ENCODE measurements around the gene ADPGK. TPM values are rescaled to one million over a fixed set of nuclear protein-coding genes. Genes with fewer than 3 reads are reported as not detected.
"Not testable (repeated sequence)": the region's sequence is repeated elsewhere in the genome, so short reads cannot be mapped to it uniquely, and the experiment has no call there.

ADPGK gene
- total and polyA plus RNA-seq, 4 experiments from 2014 or later, result 66.7 to 104 (median 97.1) TPM

DNA sequence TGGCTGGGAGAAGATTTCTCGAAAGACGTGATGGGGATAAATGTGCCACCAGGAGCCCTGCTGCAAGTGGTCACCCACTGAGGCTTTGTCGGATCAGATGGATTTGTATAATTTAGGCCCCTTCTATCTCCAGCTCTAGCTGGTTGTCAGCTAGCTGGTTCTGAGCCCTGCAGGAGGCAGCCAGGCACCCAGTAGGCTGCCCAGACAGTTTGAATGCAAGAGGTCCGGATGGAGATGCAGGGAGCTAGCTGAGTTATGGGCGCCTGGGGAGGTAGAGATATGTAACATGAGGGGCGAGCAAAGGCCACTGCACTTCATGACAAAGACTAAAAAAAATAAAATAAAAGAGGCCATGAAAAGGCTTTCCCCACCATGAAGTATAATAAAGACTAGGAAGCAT is 35.1 kb upstream of the ADPGK start:
- H3K27ac ChIP-seq (ENCODE audit: low read depth, low read length), result no peak overlapping the region
- H3K27me3 ChIP-seq (ENCODE audit: insufficient read depth, low read length), result no peaks in the 10 kb centered on the region
- no peak overlapping the region for H3K4me3 ChIP-seq (ENCODE audit: low read length in 2 of 2)
- intact Hi-C loops (cut with micrococcal nuclease), result no loop called here
- Mint-ChIP-seq H3K27ac (no peak overlapping the region), H3K4me3 (no peak overlapping the region), H3K27me3 (peaks cover 5 to 9% of the 10 kb centered on the region in 2 donors), H3K36me3 (no peaks in the 10 kb centered on the region), H3K9me3 (no peaks in the 10 kb centered on the region), H3K4me1 (no peaks in the 10 kb centered on the region)
- H3K36me3 ChIP-seq (ENCODE audit: insufficient read depth, low read length), result no peaks in the 10 kb centered on the region
- H3K9me3 ChIP-seq (ENCODE audit: control insufficient read depth in 1 of 2, low read length in 2 of 2), result no peaks in the 10 kb centered on the region
- ChIA-PET POLR2A (ENCODE audit: partially characterized antibody) (no interaction called here), CTCF (ENCODE audit: partially characterized antibody) (no interaction called here)
- H3K4me1 ChIP-seq (ENCODE audit: insufficient read depth, low read length), result no peaks in the 10 kb centered on the region
- DNase-seq, result no peak

DNA sequence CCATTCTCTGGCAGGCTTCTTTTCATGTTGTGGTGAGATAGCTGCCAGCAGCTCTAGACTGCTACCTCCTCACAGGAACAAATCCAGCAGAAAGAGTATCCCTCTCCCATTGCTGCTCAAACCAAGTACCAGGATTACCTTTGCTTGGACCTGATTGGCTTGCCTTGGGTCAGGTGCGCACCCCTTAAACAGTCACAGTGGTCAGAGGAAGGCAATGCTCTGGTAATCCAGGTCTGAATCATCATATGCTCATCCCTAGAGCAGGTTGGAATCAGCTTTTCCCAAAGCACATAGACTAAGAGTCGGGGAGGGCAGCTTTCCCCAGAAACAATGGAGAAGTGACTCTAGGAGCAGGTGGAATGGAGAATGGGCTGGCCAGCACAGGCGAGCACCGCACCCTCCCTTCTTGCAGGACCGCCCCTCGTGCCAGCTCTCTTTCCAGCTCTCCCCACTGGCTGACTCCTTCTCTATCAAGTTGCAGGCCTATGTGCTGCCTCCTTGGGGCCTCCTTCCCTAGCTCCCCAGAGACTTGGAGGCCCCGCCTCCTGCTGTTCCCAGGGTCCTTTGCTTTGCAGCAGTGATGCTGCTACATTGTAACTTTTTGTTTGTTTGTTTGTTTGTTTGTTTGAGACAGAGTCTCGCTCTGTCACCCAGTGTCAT is 29.9 kb upstream of the ADPGK start:
- H3K27me3 ChIP-seq (ENCODE audit: insufficient read depth, low read length), result no peaks in the 10 kb centered on the region
- H3K27ac ChIP-seq (ENCODE audit: low read depth, low read length), result no peak overlapping the region
- H3K4me1 ChIP-seq (ENCODE audit: insufficient read depth, low read length), result peaks cover 7% of the 10 kb centered on the region
- H3K4me3 ChIP-seq (ENCODE audit: low read length in 2 of 2), result no peak overlapping the region
- intact Hi-C loops (cut with micrococcal nuclease), result no loop called here
- no peaks in the 10 kb centered on the region for H3K36me3 ChIP-seq (ENCODE audit: insufficient read depth, low read length)
- no peak for DNase-seq
- peaks cover 4 to 5% of the 10 kb centered on the region in 2 donors for H3K27me3 Mint-ChIP-seq
- no peaks in the 10 kb centered on the region for H3K9me3 Mint-ChIP-seq
- H3K27ac Mint-ChIP-seq, result no peak overlapping the region
- H3K9me3 ChIP-seq (ENCODE audit: control insufficient read depth in 1 of 2, low read length in 2 of 2), result no peaks in the 10 kb centered on the region
- ChIA-PET CTCF (ENCODE audit: partially characterized antibody) (no interaction called here), POLR2A (ENCODE audit: partially characterized antibody) (no interaction called here)
- no peaks in the 10 kb centered on the region for H3K36me3 Mint-ChIP-seq
- no peak overlapping the region for H3K4me3 Mint-ChIP-seq
- H3K4me1 Mint-ChIP-seq, result peaks cover 7 to 16% (median 10%) of the 10 kb centered on the region in 4 donors

DNA sequence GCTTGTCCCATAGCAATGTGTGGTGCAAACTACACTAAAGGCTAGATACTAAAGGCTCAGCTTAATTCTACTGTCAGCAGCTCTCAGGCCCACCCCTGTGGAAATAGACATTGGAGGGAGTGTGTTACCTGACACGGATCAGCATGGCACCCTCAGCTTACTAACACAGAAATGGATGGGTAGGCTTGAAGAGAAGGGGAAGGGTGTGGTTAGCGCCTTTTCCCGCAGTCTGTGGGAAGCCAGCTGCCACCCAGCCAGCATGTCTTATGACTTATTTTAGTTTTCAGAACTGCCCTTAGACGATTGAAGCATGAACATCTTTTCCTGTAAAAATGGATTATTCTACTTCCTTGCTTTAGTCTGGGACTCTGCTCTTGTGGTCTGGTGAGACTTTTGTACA is 25.8 kb upstream of the ADPGK start:
- H3K9me3 ChIP-seq (ENCODE audit: control insufficient read depth in 1 of 2, low read length in 2 of 2), result no peaks in the 10 kb centered on the region
- peak overlapping the region in 3 of 7 donors; percentile 30 to 63 (median 48) for H3K27ac Mint-ChIP-seq
- H3K9me3 Mint-ChIP-seq, result peaks cover 0 to 3% (median 0%) of the 10 kb centered on the region in 8 donors
- H3K4me1 ChIP-seq (ENCODE audit: insufficient read depth, low read length), result peaks cover 7% of the 10 kb centered on the region
- ChIA-PET POLR2A (ENCODE audit: partially characterized antibody) (no interaction called here), CTCF (ENCODE audit: partially characterized antibody) (interaction anchor here (1.4 kb wide), 1 partner anchor 88 kb away, joined by 3 read pairs; no protein-coding TSS in a partner anchor)
- intact Hi-C loops (cut with micrococcal nuclease), result no loop called here
- H3K4me3 ChIP-seq (ENCODE audit: low read length in 2 of 2), result no peak overlapping the region
- no peak overlapping the region for H3K27ac ChIP-seq (ENCODE audit: low read depth, low read length)
- H3K36me3 Mint-ChIP-seq, result no peaks in the 10 kb centered on the region
- peaks cover 7 to 16% (median 11%) of the 10 kb centered on the region in 4 donors for H3K4me1 Mint-ChIP-seq
- peaks cover 4% of the 10 kb centered on the region for H3K27me3 ChIP-seq (ENCODE audit: insufficient read depth, low read length)
- H3K4me3 Mint-ChIP-seq, result peak overlapping the region in 3 of 8 donors; percentile 0 to 17 (median 6)
- H3K36me3 ChIP-seq (ENCODE audit: insufficient read depth, low read length), result no peaks in the 10 kb centered on the region
- peak in 2 of 5 donors; percentile 15 to 22 for DNase-seq
- H3K27me3 Mint-ChIP-seq, result peaks cover 1 to 2% of the 10 kb centered on the region in 2 donors

DNA sequence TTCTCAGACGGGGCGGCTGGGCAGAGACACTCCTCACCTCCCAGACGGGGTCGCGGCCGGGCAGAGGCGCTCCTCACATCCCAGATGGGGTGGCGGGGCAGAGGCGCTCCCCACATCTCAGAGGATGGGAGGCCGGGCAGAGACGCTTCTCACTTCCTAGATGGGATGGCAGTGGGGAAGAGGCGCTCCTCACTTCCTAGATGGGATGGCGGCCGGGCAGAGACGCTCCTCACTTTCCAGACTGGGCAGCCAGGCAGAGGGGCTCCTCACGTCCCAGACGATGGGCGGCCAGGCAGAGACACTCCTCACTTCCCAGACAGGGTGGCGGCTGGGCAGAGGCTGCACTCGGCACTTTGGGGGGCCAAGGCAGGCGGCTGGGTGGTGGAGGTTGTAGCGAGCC is 23.8 kb upstream of the ADPGK start:
- H3K27me3 ChIP-seq (ENCODE audit: insufficient read depth, low read length); H3K27ac ChIP-seq (ENCODE audit: low read depth, low read length); POLR2A ChIA-PET (ENCODE audit: partially characterized antibody); H3K27ac Mint-ChIP-seq; H3K27me3 Mint-ChIP-seq; H3K36me3 Mint-ChIP-seq; DNase-seq; H3K36me3 ChIP-seq (ENCODE audit: insufficient read depth, low read length); H3K9me3 Mint-ChIP-seq; H3K4me3 ChIP-seq (ENCODE audit: low read length in 2 of 2); H3K4me1 ChIP-seq (ENCODE audit: insufficient read depth, low read length); H3K9me3 ChIP-seq (ENCODE audit: control insufficient read depth in 1 of 2, low read length in 2 of 2); intact Hi-C loops (cut with micrococcal nuclease); H3K4me3 Mint-ChIP-seq; CTCF ChIA-PET (ENCODE audit: partially characterized antibody): not testable (repeated sequence)
- H3K4me1 Mint-ChIP-seq, result peaks cover 7 to 16% (median 11%) of the 10 kb centered on the region in 4 donors

DNA sequence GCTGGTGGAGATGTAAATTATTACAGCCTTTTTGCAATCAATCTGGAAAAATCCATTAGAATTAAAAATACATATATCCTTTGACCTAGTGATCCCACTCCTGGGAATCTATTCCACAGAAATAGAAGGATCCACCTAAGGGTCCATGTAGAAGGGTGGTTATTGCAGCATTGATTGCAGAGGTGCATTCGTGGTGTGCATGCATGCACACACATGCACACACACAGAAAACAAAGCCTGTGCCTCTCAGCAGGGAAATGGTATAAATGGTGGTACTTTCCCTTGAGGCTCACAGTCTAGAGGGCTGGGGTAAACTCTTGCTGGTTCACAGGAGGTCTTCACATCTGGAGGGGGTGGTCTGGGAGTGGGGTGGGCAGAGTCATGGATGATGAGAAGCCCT is 19.4 kb upstream of the ADPGK start:
- H3K27me3 Mint-ChIP-seq, result peaks cover 10 to 19% of the 10 kb centered on the region in 2 donors
- Histone ChIP-seq H3K36me3 (ENCODE audit: insufficient read depth, low read length) (no peaks in the 10 kb centered on the region), H3K9me3 (ENCODE audit: control insufficient read depth in 1 of 2, low read length in 2 of 2) (no peaks in the 10 kb centered on the region), H3K4me1 (ENCODE audit: insufficient read depth, low read length) (no peaks in the 10 kb centered on the region), H3K4me3 (ENCODE audit: low read length in 2 of 2) (no peak overlapping the region), H3K27me3 (ENCODE audit: insufficient read depth, low read length) (peaks cover 4% of the 10 kb centered on the region), H3K27ac (ENCODE audit: low read depth, low read length) (no peak overlapping the region)
- H3K36me3 Mint-ChIP-seq, result no peaks in the 10 kb centered on the region
- DNase-seq, result no peak
- H3K4me1 Mint-ChIP-seq, result no peaks in the 10 kb centered on the region
- intact Hi-C loops (cut with micrococcal nuclease), result no loop called here
- no peak overlapping the region for H3K4me3 Mint-ChIP-seq
- H3K9me3 Mint-ChIP-seq, result peaks cover 0 to under 1% (median 0%) of the 10 kb centered on the region in 8 donors
- ChIA-PET POLR2A (ENCODE audit: partially characterized antibody) (no interaction called here), CTCF (ENCODE audit: partially characterized antibody) (no interaction called here)
- no peak overlapping the region for H3K27ac Mint-ChIP-seq

DNA sequence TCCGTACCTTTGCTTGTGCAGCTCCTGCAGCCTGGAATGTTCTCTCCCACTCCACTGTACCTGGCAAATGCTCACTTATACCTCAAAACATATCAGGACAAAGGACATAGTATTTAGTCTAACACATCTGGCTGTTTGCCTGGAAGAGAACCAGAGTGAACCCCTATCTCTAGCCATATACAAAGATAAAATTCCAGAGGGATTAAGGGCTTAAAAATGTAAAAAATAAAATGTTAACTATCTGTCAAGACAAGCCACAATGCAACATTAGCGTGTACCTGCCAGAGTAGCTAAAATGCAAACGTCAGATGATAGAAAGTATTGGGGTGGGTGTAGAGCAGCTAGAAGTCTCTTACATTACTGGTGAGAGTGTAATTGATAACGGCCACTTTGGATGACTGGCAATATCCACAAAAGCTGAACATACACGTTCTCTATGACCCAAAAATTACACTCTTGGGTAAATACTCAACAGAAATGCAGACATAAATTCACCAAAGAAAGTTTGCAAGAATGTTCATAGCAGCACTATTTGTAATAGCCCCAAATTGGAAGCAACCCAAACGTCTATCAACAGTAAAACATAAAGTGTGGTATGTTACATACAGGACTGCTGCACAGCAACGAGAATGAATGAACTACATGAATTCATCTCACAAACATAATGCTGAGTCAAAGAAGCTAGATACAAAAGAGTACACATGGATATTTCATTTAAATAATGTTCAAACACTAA is 18.2 kb upstream of the ADPGK start:
- POLR2A ChIA-PET (ENCODE audit: partially characterized antibody), result no interaction called here

DNA sequence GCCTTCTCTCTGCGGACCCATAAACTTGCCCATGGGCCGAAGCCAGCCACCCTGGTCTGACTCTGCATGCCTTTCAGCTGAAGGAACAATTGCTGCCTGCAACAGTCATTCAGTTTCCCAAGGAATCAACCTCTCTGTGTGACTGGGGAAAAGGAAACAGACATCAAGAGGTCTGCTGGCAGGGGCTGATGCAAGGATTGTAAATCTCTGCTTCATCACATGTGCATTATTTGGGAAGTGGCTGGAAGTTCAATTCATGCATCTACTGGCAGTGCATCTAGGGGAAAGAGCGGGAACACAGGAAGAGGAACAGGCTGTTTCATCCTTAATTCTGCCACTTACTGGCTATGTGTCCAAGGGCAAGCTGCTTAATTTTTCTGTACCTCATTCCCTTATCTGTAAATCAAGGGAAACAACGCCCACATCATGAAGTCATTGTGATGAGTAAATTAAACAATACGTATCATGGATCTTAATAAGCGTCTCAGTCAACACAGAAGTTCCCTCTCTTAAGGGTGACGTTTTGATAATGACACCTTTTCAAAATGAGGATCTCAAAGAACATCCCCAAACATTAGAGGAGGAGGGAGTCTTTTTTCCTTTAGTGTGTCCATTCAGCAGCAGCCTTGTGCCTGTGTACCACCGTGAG is 17.4 kb upstream of the ADPGK start:
- POLR2A ChIA-PET (ENCODE audit: partially characterized antibody), result no interaction called here
- H3K27me3 Mint-ChIP-seq, result peaks cover 15 to 19% of the 10 kb centered on the region in 2 donors
- no peaks in the 10 kb centered on the region for H3K36me3 ChIP-seq (ENCODE audit: insufficient read depth, low read length)
- H3K27ac Mint-ChIP-seq, result no peak overlapping the region
- CTCF ChIA-PET (ENCODE audit: partially characterized antibody), result no interaction called here
- no peak overlapping the region for H3K4me3 Mint-ChIP-seq
- no peak overlapping the region for H3K4me3 ChIP-seq (ENCODE audit: low read length in 2 of 2)
- intact Hi-C loops (cut with micrococcal nuclease), result no loop called here
- H3K4me1 Mint-ChIP-seq, result peaks cover 5 to 16% (median 7%) of the 10 kb centered on the region in 4 donors
- peaks cover 4% of the 10 kb centered on the region for H3K27me3 ChIP-seq (ENCODE audit: insufficient read depth, low read length)
- H3K9me3 ChIP-seq (ENCODE audit: control insufficient read depth in 1 of 2, low read length in 2 of 2), result no peaks in the 10 kb centered on the region
- no peak overlapping the region for H3K27ac ChIP-seq (ENCODE audit: low read depth, low read length)
- H3K4me1 ChIP-seq (ENCODE audit: insufficient read depth, low read length), result peaks cover 4% of the 10 kb centered on the region
- no peaks in the 10 kb centered on the region for H3K36me3 Mint-ChIP-seq
- H3K9me3 Mint-ChIP-seq, result no peaks in the 10 kb centered on the region
- DNase-seq, result no peak

More for the DNA sequence above, 18.2 kb upstream of the ADPGK start:
- Mint-ChIP-seq H3K4me3 (no peak overlapping the region), H3K4me1 (peaks cover 0 to 9% (median 3%) of the 10 kb centered on the region in 4 donors), H3K9me3 (no peaks in the 10 kb centered on the region), H3K36me3 (no peaks in the 10 kb centered on the region), H3K27ac (no peak overlapping the region), H3K27me3 (peaks cover 10 to 19% of the 10 kb centered on the region in 2 donors)
- no peaks in the 10 kb centered on the region for H3K36me3 ChIP-seq (ENCODE audit: insufficient read depth, low read length)
- peaks cover 4% of the 10 kb centered on the region for H3K27me3 ChIP-seq (ENCODE audit: insufficient read depth, low read length)
- intact Hi-C loops (cut with micrococcal nuclease), result no loop called here
- DNase-seq, result no peak
- H3K4me1 ChIP-seq (ENCODE audit: insufficient read depth, low read length), result no peaks in the 10 kb centered on the region
- no peaks in the 10 kb centered on the region for H3K9me3 ChIP-seq (ENCODE audit: control insufficient read depth in 1 of 2, low read length in 2 of 2)
- H3K4me3 ChIP-seq (ENCODE audit: low read length in 2 of 2), result no peak overlapping the region
- no peak overlapping the region for H3K27ac ChIP-seq (ENCODE audit: low read depth, low read length)
- CTCF ChIA-PET (ENCODE audit: partially characterized antibody), result no interaction called here
